GM12891 (cell line): ENCODE measurements around the gene OTOA.
"Not testable (repeated sequence)": the region's sequence is repeated elsewhere in the genome, so short reads cannot be mapped to it uniquely, and the experiment has no call there.

Experiments
- DNase-seq: peaks from one replicate; pipeline ENCODE4 v3.0.0; 2011; ENCODE audit warnings: low spot score; ENCODE audit not compliant: insufficient read length
- FAIRE-seq: peaks from 2 replicates; lab custom pipeline; 2011; peaks lifted over from hg19 to GRCh38; lab: Jason Lieb, UNC
- PAX5 ChIP-seq: IDR thresholded peaks from 2 replicates; pipeline ENCODE4 v1.6.1; 2011; ENCODE audit warnings: low read length, moderate library complexity, mild to moderate bottlenecking; ENCODE audit not compliant: insufficient read depth, severe bottlenecking
- POLR2A ChIP-seq: IDR thresholded peaks from 2 replicates; pipeline ENCODE4 v1.6.1; 2011; ENCODE audit warnings: low read depth, low read length, control low read depth
- POLR2AphosphoS5 ChIP-seq: IDR thresholded peaks from 2 replicates; pipeline ENCODE4 v1.6.1; 2011; ENCODE audit warnings: low read depth, low read length, control low read depth
- POU2F2 ChIP-seq: IDR thresholded peaks from 2 replicates; pipeline ENCODE4 v1.6.1; 2011; ENCODE audit warnings: low read depth, mild to moderate bottlenecking, control low read depth, low read length, moderate library complexity
- SPI1 ChIP-seq: IDR thresholded peaks from 2 replicates; pipeline ENCODE4 v1.6.1; 2011; ENCODE audit warnings: low read depth, low read length, control low read depth
- TAF1 ChIP-seq: IDR thresholded peaks from 2 replicates; pipeline ENCODE4 v1.6.1; 2011; ENCODE audit warnings: low read depth, low read length, control low read depth

OTOA gene

GRCh38 chr16:21642861-21643260 lies 20.9 kb upstream of the OTOA start:
- no peak for FAIRE-seq
- no peak for DNase-seq
- TF ChIP-seq PAX5: no peak
- TF ChIP-seq POLR2A: no peak

GRCh38 chr16:21643785-21644184 lies 20.0 kb upstream of the OTOA start:
- FAIRE-seq (peak; percentile 43), DNase-seq (no peak)
- TF ChIP-seq TAF1: no peak
- TF ChIP-seq POLR2AphosphoS5: no peak
- TF ChIP-seq SPI1: no peak
- TF ChIP-seq PAX5: no peak
- TF ChIP-seq POU2F2: no peak
- no peak for TF ChIP-seq POLR2A

GRCh38 chr16:21644674-21645073 lies 19.1 kb upstream of the OTOA start:
- FAIRE-seq (no peak), DNase-seq (no peak)
- TF ChIP-seq POU2F2 (no peak), POLR2A (no peak), TAF1 (no peak), PAX5 (no peak), SPI1 (no peak), POLR2AphosphoS5 (no peak)

- DNase-seq (no peak), FAIRE-seq (no peak)
- no peak for TF ChIP-seq POLR2AphosphoS5
- no peak for TF ChIP-seq POU2F2
- TF ChIP-seq SPI1: peak; percentile 87
- no peak for TF ChIP-seq TAF1
- no peak for TF ChIP-seq POLR2A
- no peak for TF ChIP-seq PAX5
These were observed 18.5 kb upstream of the OTOA start for GRCh38 chr16:21645261-21645721.

GRCh38 chr16:21646091-21646490 lies 17.7 kb upstream of the OTOA start:
- FAIRE-seq (no peak), DNase-seq (no peak)
- TF ChIP-seq PAX5 (no peak), POLR2A (no peak), SPI1 (no peak)

GRCh38 chr16:21646721-21647561 lies 16.8 kb upstream of the OTOA start:
- TF ChIP-seq POLR2A (no peak), POU2F2 (peak; percentile 71; the same call in 1 of the 2 replicates), PAX5 (peak; percentile 85), POLR2AphosphoS5 (no peak), TAF1 (0 out of 2 replicates have a peak, but pooled peaks have one; percentile 21), SPI1 (0 out of 2 replicates have a peak, but pooled peaks have one; percentile 2)
- peak; percentile 46 for DNase-seq

GRCh38 chr16:21647562-21648164 lies 16.1 kb upstream of the OTOA start:
- DNase-seq: no peak
- FAIRE-seq: peak; percentile 16
- TF ChIP-seq SPI1 (no peak), PAX5 (no peak), POLR2AphosphoS5 (no peak), TAF1 (no peak), POLR2A (no peak), POU2F2 (no peak)

More at GRCh38 chr16:21646721-21647561, 16.8 kb upstream of the OTOA start:
- FAIRE-seq: peak; percentile 100

- DNase-seq, FAIRE-seq: not testable (repeated sequence)
These were observed 13.9 kb upstream of the OTOA start for GRCh38 chr16:21649826-21650406.

- TF ChIP-seq POLR2AphosphoS5 (no peak), PAX5 (no peak), POU2F2 (no peak), SPI1 (no peak), TAF1 (no peak), POLR2A (no peak)
- DNase-seq (no peak), FAIRE-seq (no peak)
These were observed 13.2 kb upstream of the OTOA start for GRCh38 chr16:21650521-21650920.
